Common myeloid progenitor, CD34-positive (primary cell): ENCODE measurements around the gene HENMT1.

ENCODE experiments used
- CTCF ChIA-PET: fragments of 350-600 bp; sonication (Branson Sonifier 250); formaldehyde crosslinking; loops from one replicate; lab custom pipeline; 2021; ENCODE audit warnings: antibody characterized with exemption; lab: Charles Lee
- POLR2A ChIA-PET: fragments of 350-600 bp; sonication (Branson Sonifier 250); formaldehyde crosslinking; loops from one replicate; lab custom pipeline; 2021; ENCODE audit warnings: antibody characterized with exemption; lab: Charles Lee
- DNase-seq, 3 donors: peaks; one replicate each; pipeline versions ENCODE4 v3.0.0 to v3.0.0-alpha.2; 2013
- H3K27ac ChIP-seq, 2 experiments: 1 replicate in 1 of 2; 2 replicates in 1 of 2; pipeline ENCODE4 v1.7.0; 2013; ENCODE audit warnings: inconsistent platforms in 2 of 2, low read length in 2 of 2, mild to moderate bottlenecking in 2 of 2, low read depth in 1 of 2, moderate library complexity in 1 of 2; ENCODE audit not compliant: severe bottlenecking in 2 of 2, insufficient read depth in 1 of 2, poor library complexity in 1 of 2
- H3K27me3 ChIP-seq, 5 experiments: replicated peaks in 2 of 5; 1 replicate in 3 of 5; 2 replicates in 2 of 5; pipeline versions ENCODE4 v1.6.1 to v1.7.0; 2013; ENCODE audit warnings: low read length in 4 of 5, mild to moderate bottlenecking in 2 of 5, moderate library complexity in 2 of 5, inconsistent platforms in 1 of 5; ENCODE audit not compliant: insufficient read depth in 5 of 5, control insufficient read depth in 4 of 5
- H3K36me3 ChIP-seq, 4 experiments: 1 replicate in 2 of 4; 2 replicates in 2 of 4; pipeline versions ENCODE4 v1.6.1 to v1.7.0; 2013; ENCODE audit warnings: low read length in 3 of 4, control low read depth in 1 of 4, mild to moderate bottlenecking in 1 of 4; ENCODE audit not compliant: control insufficient read depth in 4 of 4, insufficient read depth in 4 of 4
- H3K4me1 ChIP-seq, 4 experiments: 1 replicate in 3 of 4; 2 replicates in 1 of 4; pipeline versions ENCODE4 v1.6.1 to v1.7.1; 2013; ENCODE audit warnings: low read length in 3 of 4, mild to moderate bottlenecking in 3 of 4, control low read depth in 1 of 4, inconsistent platforms in 1 of 4, moderate library complexity in 1 of 4; ENCODE audit not compliant: control insufficient read depth in 4 of 4, insufficient read depth in 4 of 4; ENCODE audit errors: control extremely low read depth in 1 of 4
- H3K4me3 ChIP-seq, 7 experiments: 1 replicate in 4 of 7; 2 replicates in 3 of 7; pipeline versions ENCODE4 v1.5.1 to v1.7.0; 2013; ENCODE audit warnings: mild to moderate bottlenecking in 7 of 7, low read length in 6 of 7, moderate library complexity in 6 of 7, inconsistent platforms in 2 of 7, low read depth in 2 of 7, control low read depth in 1 of 7; ENCODE audit not compliant: insufficient read depth in 4 of 7, control insufficient read depth in 1 of 7; ENCODE audit errors: extremely low read depth in 1 of 7
- H3K9me3 ChIP-seq, 5 experiments: 1 replicate in 4 of 5; 2 replicates in 1 of 5; pipeline versions ENCODE4 v1.6.1 to v1.7.1; 2013; ENCODE audit warnings: low read length in 4 of 5, mild to moderate bottlenecking in 2 of 5, inconsistent platforms in 1 of 5, low read depth in 1 of 5, moderate library complexity in 1 of 5; ENCODE audit not compliant: control insufficient read depth in 4 of 5, insufficient read depth in 2 of 5; ENCODE audit errors: control extremely low read depth in 1 of 5
- WGBS: methylation state at CpG from one replicate; pipeline ENCODE4 v1.1.5; 2013; ENCODE audit not compliant: insufficient coverage; 5-methylcytosine and 5-hydroxymethylcytosine counted together

The HENMT1 gene

GRCh38 chr1:108601708-108602410, 59.0 kb downstream of the HENMT1 start:
- CTCF ChIA-PET: no interaction called here
- no peak overlapping the region for H3K4me3 ChIP-seq
- POLR2A ChIA-PET: no interaction called here
- no peaks in the 10 kb centered on the region for H3K9me3 ChIP-seq
- H3K27ac ChIP-seq: no peak overlapping the region
- WGBS: 83% methylated on average over 1 of the region's 1 CpG
- no peak for DNase-seq
- H3K4me1 ChIP-seq: no peaks in the 10 kb centered on the region
- no peaks in the 10 kb centered on the region for H3K27me3 ChIP-seq
- H3K36me3 ChIP-seq: peaks cover 9 to 26% (median 16%) of the 10 kb centered on the region in 4 experiments

GRCh38 chr1:108600504-108600903, 60.4 kb downstream of the HENMT1 start:
- ChIA-PET CTCF (no interaction called here), POLR2A (no interaction called here)
- no peak overlapping the region for H3K4me3 ChIP-seq
- no peak for DNase-seq
- no CpG with 5 or more reads among the region's 4 CpGs for WGBS
- peaks cover 9 to 23% (median 14%) of the 10 kb centered on the region in 4 experiments for H3K36me3 ChIP-seq
- H3K9me3 ChIP-seq: no peaks in the 10 kb centered on the region
- H3K4me1 ChIP-seq: peaks cover 0 to 3% (median 1%) of the 10 kb centered on the region in 4 experiments
- no peaks in the 10 kb centered on the region for H3K27me3 ChIP-seq
- no peak overlapping the region for H3K27ac ChIP-seq

- Histone ChIP-seq H3K27ac (no peak overlapping the region), H3K36me3 (peaks cover 8 to 16% (median 12%) of the 10 kb centered on the region in 4 experiments), H3K9me3 (no peaks in the 10 kb centered on the region), H3K4me1 (peaks cover 0 to 5% (median 3%) of the 10 kb centered on the region in 4 experiments), H3K4me3 (no peak overlapping the region), H3K27me3 (no peaks in the 10 kb centered on the region)
- WGBS: 88% methylated on average over 1 of the region's 1 CpG
- no peak for DNase-seq
- CTCF ChIA-PET: no interaction called here
- POLR2A ChIA-PET: no interaction called here
Measured at GRCh38 chr1:108598340-108598739, 62.6 kb downstream of the HENMT1 start.
